Mucosa of descending colon (tissue), 3 donors: ENCODE measurements around the gene GNG10. TPM values are rescaled to one million over a fixed set of nuclear protein-coding genes. Genes with fewer than 3 reads are reported as not detected.
"Not testable (repeated sequence)": the region's sequence is repeated elsewhere in the genome, so short reads cannot be mapped to it uniquely, and the experiment has no call there.

ENCODE experiments used
- ATAC-seq: fragments of 200-7000 bp; cut with Tn5 transposase; one replicate; pipeline ENCODE4 v1.9.1; 2020; ENCODE audit warnings: mild to moderate bottlenecking, moderate library complexity
- DNase-seq, 3 donors: peaks; one replicate each; pipeline ENCODE4 v3.0.0-alpha.2; 2020
- H3K36me3 ChIP-seq: fragments of 200-600 bp; one replicate; pipeline ENCODE4 v1.8.0; 2021; ENCODE audit warnings: low read depth, mild to moderate bottlenecking
- H3K4me1 ChIP-seq: fragments of 200-600 bp; one replicate; pipeline ENCODE4 v1.8.0; 2021; ENCODE audit warnings: low read depth, mild to moderate bottlenecking
- H3K4me3 ChIP-seq: fragments of 200-600 bp; one replicate; pipeline ENCODE4 v1.8.0; 2021; ENCODE audit warnings: mild to moderate bottlenecking
- H3K9me3 ChIP-seq: fragments of 200-600 bp; one replicate; pipeline ENCODE4 v1.8.0; 2021; ENCODE audit warnings: mild to moderate bottlenecking
- CTCF ChIP-seq: fragments of 200-600 bp; IDR thresholded peaks from one replicate; pipeline ENCODE4 v1.8.0; 2022; ENCODE audit warnings: antibody characterized with exemption, mild to moderate bottlenecking
- intact Hi-C, 2 donors: fragments of 100-400 bp; cut with DNase I in 1 of 2; cut with micrococcal nuclease in 1 of 2; formaldehyde crosslinking; loops; one replicate each; pipeline versions ENCODE4 v1.11.0 to v1.11.1; 2022; cut with DNase I, micrococcal nuclease
- total RNA-seq, 3 donors: library from RNA; stranded (reverse); fragmentation: NEBNext Ultra II Directional in 2 of 3; extraction: Animal tissue kit (Norgen Biotek cat#: 25700) in 2 of 3; gene quantifications; one replicate each; pipeline versions ENCODE4 v1.2.1 to v1.2.4, GENCODE V29; 2021 to 2023
- donor health status: DM: no; HTN: no; CAD: no; lungs with moderate emphysema.
- donor health status: DM: no; HTN: no; CAD: no.
- donor health status: DM: no; HTN: yes; CAD: no.

The GNG10 gene
- total RNA-seq, 3 donors from 2014 or later = 16.7 to 33.1 (median 24.6) TPM

GRCh38 chr9:111668026-111668573, 6.7 kb downstream of the GNG10 start:
- Histone ChIP-seq H3K4me3 (no peak overlapping the region), H3K4me1 (no peaks in the 10 kb centered on the region), H3K9me3 (no peaks in the 10 kb centered on the region), H3K36me3 (no peaks in the 10 kb centered on the region)
- intact Hi-C loops = no loop called here
- ATAC-seq = no peak
- no peak for TF ChIP-seq CTCF
- no peak for DNase-seq

DNA sequence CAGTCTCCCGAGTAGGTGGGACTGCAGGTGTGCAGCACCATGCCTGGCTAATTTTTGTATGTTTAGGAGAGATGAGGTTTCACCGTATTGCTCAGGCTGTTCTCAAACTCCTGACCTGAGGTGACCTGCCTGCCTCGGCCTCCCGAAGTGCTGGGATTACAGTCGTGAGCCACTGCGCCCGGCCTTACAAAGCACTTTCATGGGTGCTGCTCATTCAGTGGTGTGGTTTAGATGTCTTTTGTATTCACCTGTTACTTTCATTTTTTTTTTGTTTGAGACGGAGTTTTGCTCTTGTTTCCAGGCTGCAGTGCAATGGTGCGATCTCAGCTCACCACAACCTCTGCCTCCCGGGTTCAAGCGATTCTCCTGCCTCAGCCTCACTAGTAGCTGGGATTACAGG, 7.2 kb downstream of the GNG10 start:
- H3K4me3 ChIP-seq, DNase-seq, intact Hi-C loops, H3K9me3 ChIP-seq, H3K4me1 ChIP-seq, ATAC-seq, H3K36me3 ChIP-seq: not testable (repeated sequence)

GRCh38 chr9:111674319-111674718, 12.9 kb downstream of the GNG10 start:
- no peak for ATAC-seq
- H3K4me1 ChIP-seq = no peaks in the 10 kb centered on the region
- intact Hi-C loops = no loop called here
- no peak overlapping the region for H3K4me3 ChIP-seq
- no peaks in the 10 kb centered on the region for H3K9me3 ChIP-seq
- no peak for TF ChIP-seq CTCF
- H3K36me3 ChIP-seq = no peaks in the 10 kb centered on the region
- no peak for DNase-seq

DNA sequence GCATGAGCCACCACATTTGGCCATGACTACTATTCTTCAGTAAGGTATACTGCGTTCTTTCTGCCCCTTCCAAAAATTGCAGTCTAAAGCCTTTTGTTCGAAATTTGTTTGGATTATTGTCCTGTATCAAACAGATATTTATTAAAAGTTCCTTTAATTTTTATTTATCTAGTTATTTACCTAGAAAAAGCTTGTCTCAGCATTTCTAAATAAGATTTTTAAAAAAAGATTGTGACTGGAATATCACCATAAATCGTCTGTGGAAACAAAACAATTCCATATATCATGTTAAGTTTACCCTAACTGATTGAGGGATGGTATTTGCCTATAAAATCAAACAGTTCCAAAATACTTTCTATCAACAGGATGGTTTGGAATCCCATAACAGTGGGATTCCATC, 14.7 kb downstream of the GNG10 start:
- ATAC-seq = no peak
- intact Hi-C loops = no loop called here
- no peak for TF ChIP-seq CTCF
- Histone ChIP-seq H3K4me1 (no peaks in the 10 kb centered on the region), H3K4me3 (no peak overlapping the region), H3K9me3 (no peaks in the 10 kb centered on the region), H3K36me3 (no peaks in the 10 kb centered on the region)
- DNase-seq = no peak

DNA sequence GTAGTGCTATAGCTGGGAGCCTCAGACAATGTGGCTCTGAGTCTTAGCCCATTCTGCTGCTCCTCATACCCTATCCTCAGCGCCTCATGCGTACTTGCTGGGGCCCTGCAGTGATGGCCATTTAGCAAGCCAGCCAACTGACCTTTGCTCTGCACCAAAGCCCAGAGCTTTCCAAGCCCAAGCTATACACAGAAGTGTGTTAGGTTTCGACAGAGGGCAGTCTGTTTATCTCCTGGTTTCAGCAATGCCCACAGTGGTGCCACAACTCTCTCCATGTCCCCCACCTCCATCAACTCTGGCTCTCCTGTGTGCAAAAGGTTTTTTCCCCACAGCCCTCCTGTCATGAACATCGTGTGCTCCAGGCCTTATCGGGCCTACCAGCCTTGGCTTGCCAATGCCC, 16.9 kb downstream of the GNG10 start:
- intact Hi-C loops = no loop called here
- H3K4me1 ChIP-seq = no peaks in the 10 kb centered on the region
- H3K4me3 ChIP-seq = no peak overlapping the region
- ATAC-seq (no peak), DNase-seq (no peak)
- no peaks in the 10 kb centered on the region for H3K36me3 ChIP-seq
- TF ChIP-seq CTCF = no peak
- no peaks in the 10 kb centered on the region for H3K9me3 ChIP-seq

- intact Hi-C loops = no loop called here
- H3K4me3 ChIP-seq = no peak overlapping the region
- no peaks in the 10 kb centered on the region for H3K4me1 ChIP-seq
- no peaks in the 10 kb centered on the region for H3K36me3 ChIP-seq
- ATAC-seq (no peak), DNase-seq (no peak)
- TF ChIP-seq CTCF = no peak
- H3K9me3 ChIP-seq = no peaks in the 10 kb centered on the region
Observed at GRCh38 chr9:111679199-111679598, 17.8 kb downstream of the GNG10 start.
